Measurements from ENCODE around the gene PCNX2.

DNA sequence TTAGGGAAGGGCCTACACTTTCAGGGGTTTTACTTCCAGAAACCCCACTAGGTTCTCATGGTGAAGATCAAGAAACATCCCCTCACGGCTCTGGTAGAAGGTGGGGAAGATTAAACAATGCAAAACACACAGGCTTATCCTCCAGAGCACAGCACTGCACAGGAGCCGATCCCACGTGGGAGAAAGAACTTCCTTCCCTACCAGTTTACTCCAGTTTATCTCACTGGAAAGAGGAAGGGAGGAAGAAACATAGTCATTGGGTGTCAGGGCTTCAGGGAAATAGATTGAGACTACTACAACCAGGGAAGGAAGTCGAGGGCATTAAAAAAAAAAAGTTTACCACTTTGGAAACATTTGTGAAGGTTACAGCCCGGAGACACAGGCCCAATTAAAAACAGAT lies 180.7 kb downstream of the PCNX2 start:
- TF ChIP-seq CTCF (IDR thresholded peaks at IDR 0.05) (no peak), POLR2A (IDR thresholded peaks at IDR 0.05) (no peak)

All from prostate gland (tissue), 2 donors.